Measurements from ENCODE around the gene ERBB2. TPM values are rescaled to one million over a fixed set of nuclear protein-coding genes. Genes with fewer than 3 reads are reported as not detected.

Gene ERBB2
- total and polyA plus RNA-seq, 10 of the 15 experiments (the other 5 are each of a cell fraction or from before 2014, with no cell fraction given), result 0.39 to 7.0 (median 4.3) TPM

DNA sequence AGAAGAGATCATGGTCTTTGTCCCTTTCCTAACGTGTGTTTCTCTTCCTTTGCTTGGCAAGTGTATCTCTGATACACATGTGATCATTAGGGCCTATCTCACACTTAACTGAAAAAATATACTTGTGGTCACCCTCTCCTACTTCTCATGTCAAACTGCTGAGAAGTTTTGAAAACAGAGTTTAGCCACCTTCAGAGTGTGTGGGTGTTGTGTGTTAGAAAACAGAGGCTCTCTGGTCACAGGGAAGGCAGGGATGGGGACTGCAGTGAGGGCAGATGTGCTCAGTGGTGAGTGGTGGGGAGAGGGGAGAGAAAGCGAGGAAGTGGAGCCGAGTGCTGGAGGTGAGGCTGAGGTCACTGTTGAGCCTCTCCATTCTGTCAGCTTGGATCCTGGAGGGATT lies 67.3 kb downstream of the ERBB2 start (continued):
- TF ChIP-seq, protein P1, sequence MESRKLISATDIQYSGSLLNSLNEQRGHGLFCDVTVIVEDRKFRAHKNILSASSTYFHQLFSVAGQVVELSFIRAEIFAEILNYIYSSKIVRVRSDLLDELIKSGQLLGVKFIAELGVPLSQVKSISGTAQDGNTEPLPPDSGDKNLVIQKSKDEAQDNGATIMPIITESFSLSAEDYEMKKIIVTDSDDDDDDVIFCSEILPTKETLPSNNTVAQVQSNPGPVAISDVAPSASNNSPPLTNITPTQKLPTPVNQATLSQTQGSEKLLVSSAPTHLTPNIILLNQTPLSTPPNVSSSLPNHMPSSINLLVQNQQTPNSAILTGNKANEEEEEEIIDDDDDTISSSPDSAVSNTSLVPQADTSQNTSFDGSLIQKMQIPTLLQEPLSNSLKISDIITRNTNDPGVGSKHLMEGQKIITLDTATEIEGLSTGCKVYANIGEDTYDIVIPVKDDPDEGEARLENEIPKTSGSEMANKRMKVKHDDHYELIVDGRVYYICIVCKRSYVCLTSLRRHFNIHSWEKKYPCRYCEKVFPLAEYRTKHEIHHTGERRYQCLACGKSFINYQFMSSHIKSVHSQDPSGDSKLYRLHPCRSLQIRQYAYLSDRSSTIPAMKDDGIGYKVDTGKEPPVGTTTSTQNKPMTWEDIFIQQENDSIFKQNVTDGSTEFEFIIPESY (IDR thresholded peaks at IDR 0.05), result no peak
- no peak for TF ChIP-seq TARDBP (IDR thresholded peaks at IDR 0.05; ENCODE audit: borderline replicate concordance)
- peak; percentile 71 to 78; a peak in 3 of 4 replicates for TF ChIP-seq BHLHE40 (IDR thresholded peaks at IDR 0.05; ENCODE audit: borderline replicate concordance in 1 of 2, low read depth in 2 of 2, low read length in 1 of 2)

- WGBS (ENCODE audit: insufficient coverage, insufficient replicate concordance, low lambda C conversion rate, missing lambda C conversion rate), result under 1% methylated on average over 8 of the region's 8 CpGs
- Histone ChIP-seq H3K27me3 (replicated peaks in 1 of 2; ENCODE audit: control insufficient read depth in 2 of 2, insufficient read depth in 2 of 2, low read length in 1 of 2) (no peaks in the 10 kb centered on the region), H3K79me2 (ENCODE audit: control insufficient read depth, insufficient read depth, low read length) (peaks cover 96% of the 10 kb centered on the region), H3K4me3 (peak overlapping the region; percentile 79; the same call in 1 of the 2 replicates), H3K4me1 (ENCODE audit: control insufficient read depth, insufficient read depth, low read length) (peaks cover 85% of the 10 kb centered on the region), H3K9ac (ENCODE audit: control insufficient read depth, insufficient read depth, low read length) (peak overlapping the region; percentile 5; the same call in 1 of the 2 replicates), H2AFZ (ENCODE audit: control insufficient read depth, low read depth, low read length) (no peak overlapping the region), H3K27ac (ENCODE audit: control insufficient read depth, insufficient read depth) (peak overlapping the region; percentile 95), H3K4me2 (ENCODE audit: control insufficient read depth, insufficient read depth) (peak overlapping the region; percentile 97), H4K20me1 (ENCODE audit: control insufficient read depth, insufficient read depth) (no peaks in the 10 kb centered on the region; the same call in 1 of the 2 replicates), H3K9me3 (replicated peaks; ENCODE audit: control insufficient read depth, insufficient read depth, low read length) (no peaks in the 10 kb centered on the region), H3K36me3 (ENCODE audit: control insufficient read depth in 2 of 2, insufficient read depth in 2 of 2, low read length in 1 of 2) (peaks cover 15 to 50% of the 10 kb centered on the region in 2 experiments)
- SMC1A ChIA-PET (ENCODE audit: uncharacterized antibody, unreplicated experiment), result interaction anchor here (0.9 to 2.2 kb wide), 9 partner anchors 9 to 93 kb away, joined by 3 to 30 read pairs (median 3); no protein-coding TSS in a partner anchor
- CTCF ChIA-PET, result interaction anchor here (0.6 to 1.9 kb wide), 9 partner anchors 9 to 94 kb away, joined by 3 to 14 read pairs (median 5); partner anchors contain the start of gene IKZF3
- POLR2A ChIA-PET, result interaction anchor here (0.6 to 1.9 kb wide), 10 partner anchors 9 to 95 kb away, joined by 3 to 7 read pairs (median 4); partner anchors contain the start of gene IKZF3
- ATAC-seq, result peak; percentile 81
- DNase-seq (ENCODE audit: low read depth, low spot score), result peak; percentile 84
- in situ Hi-C loops (cut with MboI), result no loop called here
- RAD21 ChIA-PET (ENCODE audit: unreplicated experiment), result interaction anchor here (1.0 to 2.2 kb wide), 9 partner anchors 8 to 169 kb away, joined by 3 to 21 read pairs (median 5); no protein-coding TSS in a partner anchor
- no TSS peak for BruUV-seq (replicated peaks)
- peak; percentile 57 for FAIRE-seq
- intact Hi-C loops (cut with micrococcal nuclease; ENCODE audit: unreplicated experiment), result loop anchor here (5.0 kb wide), 1 partner anchor 77 kb away; no protein-coding TSS in a partner anchor
- TF ChIP-seq, protein P2, sequence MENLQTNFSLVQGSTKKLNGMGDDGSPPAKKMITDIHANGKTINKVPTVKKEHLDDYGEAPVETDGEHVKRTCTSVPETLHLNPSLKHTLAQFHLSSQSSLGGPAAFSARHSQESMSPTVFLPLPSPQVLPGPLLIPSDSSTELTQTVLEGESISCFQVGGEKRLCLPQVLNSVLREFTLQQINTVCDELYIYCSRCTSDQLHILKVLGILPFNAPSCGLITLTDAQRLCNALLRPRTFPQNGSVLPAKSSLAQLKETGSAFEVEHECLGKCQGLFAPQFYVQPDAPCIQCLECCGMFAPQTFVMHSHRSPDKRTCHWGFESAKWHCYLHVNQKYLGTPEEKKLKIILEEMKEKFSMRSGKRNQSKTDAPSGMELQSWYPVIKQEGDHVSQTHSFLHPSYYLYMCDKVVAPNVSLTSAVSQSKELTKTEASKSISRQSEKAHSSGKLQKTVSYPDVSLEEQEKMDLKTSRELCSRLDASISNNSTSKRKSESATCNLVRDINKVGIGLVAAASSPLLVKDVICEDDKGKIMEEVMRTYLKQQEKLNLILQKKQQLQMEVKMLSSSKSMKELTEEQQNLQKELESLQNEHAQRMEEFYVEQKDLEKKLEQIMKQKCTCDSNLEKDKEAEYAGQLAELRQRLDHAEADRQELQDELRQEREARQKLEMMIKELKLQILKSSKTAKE (IDR thresholded peaks at IDR 0.05; ENCODE audit: low read depth, poor library complexity, severe bottlenecking), result peak; percentile 92
- TF ChIP-seq, protein P3, sequence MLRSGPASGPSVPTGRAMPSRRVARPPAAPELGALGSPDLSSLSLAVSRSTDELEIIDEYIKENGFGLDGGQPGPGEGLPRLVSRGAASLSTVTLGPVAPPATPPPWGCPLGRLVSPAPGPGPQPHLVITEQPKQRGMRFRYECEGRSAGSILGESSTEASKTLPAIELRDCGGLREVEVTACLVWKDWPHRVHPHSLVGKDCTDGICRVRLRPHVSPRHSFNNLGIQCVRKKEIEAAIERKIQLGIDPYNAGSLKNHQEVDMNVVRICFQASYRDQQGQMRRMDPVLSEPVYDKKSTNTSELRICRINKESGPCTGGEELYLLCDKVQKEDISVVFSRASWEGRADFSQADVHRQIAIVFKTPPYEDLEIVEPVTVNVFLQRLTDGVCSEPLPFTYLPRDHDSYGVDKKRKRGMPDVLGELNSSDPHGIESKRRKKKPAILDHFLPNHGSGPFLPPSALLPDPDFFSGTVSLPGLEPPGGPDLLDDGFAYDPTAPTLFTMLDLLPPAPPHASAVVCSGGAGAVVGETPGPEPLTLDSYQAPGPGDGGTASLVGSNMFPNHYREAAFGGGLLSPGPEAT (IDR thresholded peaks at IDR 0.05; ENCODE audit: low read depth), result peak; percentile 84
- no peak for TF ChIP-seq HDGF (IDR thresholded peaks at IDR 0.05)
- peak; percentile 79 for TF ChIP-seq CUX1 (IDR thresholded peaks at IDR 0.05; ENCODE audit: insufficient replicate concordance, low read depth, low read length)
- no peak for TF ChIP-seq BACH1 (IDR thresholded peaks at IDR 0.05; ENCODE audit: borderline replicate concordance)
- 0 out of 2 replicates have a peak, but pooled peaks have one; percentile 40 for TF ChIP-seq TCF7 (IDR thresholded peaks at IDR 0.05; ENCODE audit: borderline replicate concordance)
These were observed 70.2 kb downstream of the ERBB2 start for GRCh38 chr17:39769974-39770587.
